Panc1 (cell line): ENCODE measurements around the gene FILIP1L.

Experiments used
- POLR2AphosphoS5 ChIP-seq: IDR thresholded peaks from 2 replicates; pipeline ENCODE4 v1.6.1; 2012; ENCODE audit warnings: mild to moderate bottlenecking, low read depth, low read length, moderate library complexity
- TCF7L2 ChIP-seq: IDR thresholded peaks from 2 replicates; pipeline ENCODE4 v1.6.1; 2011; ENCODE audit warnings: mild to moderate bottlenecking, low read depth, low read length, inconsistent platforms
- TF ChIP-seq, protein P1 (sequence below): fragments of 450-650 bp; IDR thresholded peaks from 2 replicates; pipeline ENCODE4 v1.5.1; 2017; ENCODE audit warnings: mild to moderate bottlenecking
- TF ChIP-seq, protein P2 (sequence below), 2 experiments: IDR thresholded peaks; 2 replicates each; pipeline ENCODE4 v1.6.1; 2011 to 2012; ENCODE audit warnings: low read depth in 2 of 2, control low read depth in 1 of 2, low read length in 1 of 2, mild to moderate bottlenecking in 1 of 2, moderate library complexity in 1 of 2; ENCODE audit not compliant: insufficient read depth in 1 of 2

DNA sequence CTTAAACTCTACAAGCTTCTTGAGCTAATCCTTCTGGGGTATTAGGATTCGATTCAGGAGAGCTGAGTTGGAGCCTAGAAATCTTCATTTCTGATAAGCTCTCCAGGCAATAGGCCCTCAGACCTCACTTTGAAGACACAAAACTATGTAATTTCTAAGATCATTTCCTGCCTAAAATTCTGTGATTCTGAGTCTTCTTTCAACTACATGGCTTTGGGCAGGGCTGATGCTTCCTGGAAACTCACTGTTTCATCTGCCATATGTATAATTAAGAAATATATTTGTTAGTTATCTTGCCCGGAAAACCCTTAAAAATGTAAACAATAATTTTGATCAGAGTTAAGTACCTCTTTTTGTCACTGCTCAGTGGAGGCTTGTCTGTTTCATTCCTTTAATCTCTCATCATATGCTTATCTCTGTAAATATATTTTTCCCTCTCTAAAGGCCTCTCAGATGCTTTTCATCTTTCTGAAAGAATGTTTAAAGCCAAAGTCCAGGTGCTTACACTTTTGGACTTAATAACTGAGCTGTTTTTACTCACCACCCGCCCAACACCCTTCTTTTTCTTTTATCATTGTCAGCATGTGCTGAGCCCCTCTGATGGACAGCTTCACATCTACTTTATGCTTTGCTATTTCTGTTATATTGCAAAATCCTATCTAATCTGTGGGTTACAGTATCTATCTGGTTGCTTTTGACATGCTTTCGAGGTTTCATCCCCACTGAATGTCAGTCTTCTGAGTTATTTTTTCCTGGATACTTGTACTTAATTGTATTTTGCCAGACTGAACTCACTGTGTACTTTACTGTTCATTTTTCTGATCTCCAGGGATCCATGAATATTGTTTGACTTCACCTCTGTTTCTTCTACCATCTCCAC is 38.2 kb downstream of the FILIP1L start:
- TF ChIP-seq, protein P1, sequence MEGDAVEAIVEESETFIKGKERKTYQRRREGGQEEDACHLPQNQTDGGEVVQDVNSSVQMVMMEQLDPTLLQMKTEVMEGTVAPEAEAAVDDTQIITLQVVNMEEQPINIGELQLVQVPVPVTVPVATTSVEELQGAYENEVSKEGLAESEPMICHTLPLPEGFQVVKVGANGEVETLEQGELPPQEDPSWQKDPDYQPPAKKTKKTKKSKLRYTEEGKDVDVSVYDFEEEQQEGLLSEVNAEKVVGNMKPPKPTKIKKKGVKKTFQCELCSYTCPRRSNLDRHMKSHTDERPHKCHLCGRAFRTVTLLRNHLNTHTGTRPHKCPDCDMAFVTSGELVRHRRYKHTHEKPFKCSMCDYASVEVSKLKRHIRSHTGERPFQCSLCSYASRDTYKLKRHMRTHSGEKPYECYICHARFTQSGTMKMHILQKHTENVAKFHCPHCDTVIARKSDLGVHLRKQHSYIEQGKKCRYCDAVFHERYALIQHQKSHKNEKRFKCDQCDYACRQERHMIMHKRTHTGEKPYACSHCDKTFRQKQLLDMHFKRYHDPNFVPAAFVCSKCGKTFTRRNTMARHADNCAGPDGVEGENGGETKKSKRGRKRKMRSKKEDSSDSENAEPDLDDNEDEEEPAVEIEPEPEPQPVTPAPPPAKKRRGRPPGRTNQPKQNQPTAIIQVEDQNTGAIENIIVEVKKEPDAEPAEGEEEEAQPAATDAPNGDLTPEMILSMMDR, result no peak
- TF ChIP-seq, protein P2, sequence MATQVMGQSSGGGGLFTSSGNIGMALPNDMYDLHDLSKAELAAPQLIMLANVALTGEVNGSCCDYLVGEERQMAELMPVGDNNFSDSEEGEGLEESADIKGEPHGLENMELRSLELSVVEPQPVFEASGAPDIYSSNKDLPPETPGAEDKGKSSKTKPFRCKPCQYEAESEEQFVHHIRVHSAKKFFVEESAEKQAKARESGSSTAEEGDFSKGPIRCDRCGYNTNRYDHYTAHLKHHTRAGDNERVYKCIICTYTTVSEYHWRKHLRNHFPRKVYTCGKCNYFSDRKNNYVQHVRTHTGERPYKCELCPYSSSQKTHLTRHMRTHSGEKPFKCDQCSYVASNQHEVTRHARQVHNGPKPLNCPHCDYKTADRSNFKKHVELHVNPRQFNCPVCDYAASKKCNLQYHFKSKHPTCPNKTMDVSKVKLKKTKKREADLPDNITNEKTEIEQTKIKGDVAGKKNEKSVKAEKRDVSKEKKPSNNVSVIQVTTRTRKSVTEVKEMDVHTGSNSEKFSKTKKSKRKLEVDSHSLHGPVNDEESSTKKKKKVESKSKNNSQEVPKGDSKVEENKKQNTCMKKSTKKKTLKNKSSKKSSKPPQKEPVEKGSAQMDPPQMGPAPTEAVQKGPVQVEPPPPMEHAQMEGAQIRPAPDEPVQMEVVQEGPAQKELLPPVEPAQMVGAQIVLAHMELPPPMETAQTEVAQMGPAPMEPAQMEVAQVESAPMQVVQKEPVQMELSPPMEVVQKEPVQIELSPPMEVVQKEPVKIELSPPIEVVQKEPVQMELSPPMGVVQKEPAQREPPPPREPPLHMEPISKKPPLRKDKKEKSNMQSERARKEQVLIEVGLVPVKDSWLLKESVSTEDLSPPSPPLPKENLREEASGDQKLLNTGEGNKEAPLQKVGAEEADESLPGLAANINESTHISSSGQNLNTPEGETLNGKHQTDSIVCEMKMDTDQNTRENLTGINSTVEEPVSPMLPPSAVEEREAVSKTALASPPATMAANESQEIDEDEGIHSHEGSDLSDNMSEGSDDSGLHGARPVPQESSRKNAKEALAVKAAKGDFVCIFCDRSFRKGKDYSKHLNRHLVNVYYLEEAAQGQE (IDR thresholded peaks at IDR 0.05; ENCODE audit: insufficient read depth in 1 of 2, low read depth in 2 of 2, low read length in 1 of 2), result no peak
- no peak for TF ChIP-seq TCF7L2
- no peak for TF ChIP-seq POLR2AphosphoS5
